Measurements from ENCODE around the gene FAT4.

GRCh38 chr4:125276811-125277210 is 37.9 kb upstream of the FAT4 start:
- TF ChIP-seq CTCF (IDR thresholded peaks at IDR 0.05) (no peak), TEAD4 (IDR thresholded peaks at IDR 0.05; ENCODE audit: borderline replicate concordance, insufficient read depth) (no peak), NRF1 (IDR thresholded peaks at IDR 0.05; ENCODE audit: low read depth, low read length) (no peak), FOSL2 (IDR thresholded peaks at IDR 0.05; ENCODE audit: borderline replicate concordance, low read depth) (no peak), YY1 (IDR thresholded peaks at IDR 0.05; ENCODE audit: low read depth) (no peak), TAF1 (IDR thresholded peaks at IDR 0.05; ENCODE audit: borderline replicate concordance, low read depth, low read length) (no peak), PBX3 (IDR thresholded peaks at IDR 0.05) (no peak), ZBTB33 (IDR thresholded peaks at IDR 0.05; ENCODE audit: borderline replicate concordance, low read depth) (no peak), SMC3 (IDR thresholded peaks at IDR 0.05; ENCODE audit: low read depth, low read length) (no peak), USF2 (IDR thresholded peaks at IDR 0.05; ENCODE audit: borderline replicate concordance, low read depth, low read length) (no peak), GABPA (IDR thresholded peaks at IDR 0.05; ENCODE audit: low read depth) (no peak), REST (IDR thresholded peaks at IDR 0.05; ENCODE audit: low read depth, low read length) (no peak)

Measured in SK-N-SH (cell line).